ENCODE results near the gene PLD1.

DNA sequence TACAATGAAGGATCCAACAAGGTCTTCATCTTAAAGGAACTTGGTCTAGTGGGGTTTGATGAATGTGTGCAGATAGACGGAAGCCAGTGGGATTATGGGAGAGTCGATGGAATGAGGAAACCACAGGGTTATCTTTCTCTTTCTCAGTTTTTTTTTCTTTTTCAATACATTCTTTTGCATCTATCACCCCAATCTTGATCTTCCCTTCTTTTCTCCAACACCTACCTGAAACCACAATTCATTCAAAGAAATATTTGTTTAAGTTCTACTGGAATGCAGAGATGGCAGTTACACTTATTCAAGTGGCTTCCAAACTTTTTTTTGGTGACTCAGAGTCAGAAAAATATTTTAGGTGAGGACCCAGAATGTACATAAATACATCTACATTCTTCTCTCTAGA lies 34.6 kb upstream of the PLD1 start:
- TF ChIP-seq CTCF (IDR thresholded peaks at IDR 0.05), result no peak
- TF ChIP-seq POLR2A (IDR thresholded peaks at IDR 0.05), result no peak
- no peak for TF ChIP-seq EP300 (IDR thresholded peaks at IDR 0.05)
